IMR-90 (cell line): ENCODE results near the gene AP1S1. TPM values are rescaled to one million over a fixed set of nuclear protein-coding genes. Genes with fewer than 3 reads are reported as not detected.
A peak's percentile ranks its signal among the peaks of the same experiment; 100 is the strongest.

ENCODE experiments used
- BHLHE40 ChIP-seq: fragments of 150-350 bp; IDR thresholded peaks from 2 replicates; pipeline ENCODE4 v1.6.1; 2016; ENCODE audit warnings: mild to moderate bottlenecking, low read depth, low read length
- CEBPB ChIP-seq: IDR thresholded peaks from 2 replicates; pipeline ENCODE4 v1.6.1; 2012; ENCODE audit warnings: low read depth, low read length, improper control_type of control experiment
- MXI1 ChIP-seq: IDR thresholded peaks from 2 replicates; pipeline ENCODE4 v1.6.1; 2012; ENCODE audit warnings: low read depth, mild to moderate bottlenecking, low read length, moderate library complexity, borderline replicate concordance
- polyA plus RNA-seq, 3 experiments: library from polyadenylated mRNA; depleted of rRNA; stranded (reverse); fragments of >200 nt; gene quantifications; 2 replicates each; pipeline ENCODE4 v1.2.3, GENCODE V29; 2012; ENCODE audit warnings: low replicate concordance in 1 of 3
- total RNA-seq: library from RNA; depleted of rRNA; stranded (reverse); fragments of >200 nt; gene quantifications from 2 replicates; pipeline ENCODE4 v1.2.3, GENCODE V29; 2012

The AP1S1 gene
- total and polyA plus RNA-seq, 2 of the 4 experiments (the other 2 are of a cell fraction): 187 to 295 TPM

DNA sequence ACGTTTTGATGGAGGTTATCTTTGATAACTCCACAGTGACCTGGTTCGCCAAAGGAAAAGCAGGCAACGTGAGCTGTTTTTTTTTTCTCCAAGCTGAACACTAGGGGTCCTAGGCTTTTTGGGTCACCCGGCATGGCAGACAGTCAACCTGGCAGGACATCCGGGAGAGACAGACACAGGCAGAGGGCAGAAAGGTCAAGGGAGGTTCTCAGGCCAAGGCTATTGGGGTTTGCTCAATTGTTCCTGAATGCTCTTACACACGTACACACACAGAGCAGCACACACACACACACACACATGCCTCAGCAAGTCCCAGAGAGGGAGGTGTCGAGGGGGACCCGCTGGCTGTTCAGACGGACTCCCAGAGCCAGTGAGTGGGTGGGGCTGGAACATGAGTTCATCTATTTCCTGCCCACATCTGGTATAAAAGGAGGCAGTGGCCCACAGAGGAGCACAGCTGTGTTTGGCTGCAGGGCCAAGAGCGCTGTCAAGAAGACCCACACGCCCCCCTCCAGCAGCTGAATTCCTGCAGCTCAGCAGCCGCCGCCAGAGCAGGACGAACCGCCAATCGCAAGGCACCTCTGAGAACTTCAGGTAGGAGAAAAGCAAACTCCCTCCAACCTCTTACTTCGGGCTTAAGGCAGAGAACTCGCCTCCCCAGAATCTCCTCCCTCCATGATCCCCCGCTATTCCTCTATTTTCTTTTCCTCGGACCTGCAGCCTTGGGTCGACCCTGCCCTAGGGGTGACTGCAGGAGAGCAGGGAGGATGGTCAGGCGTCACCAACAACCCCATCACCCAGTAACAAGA is 27.4 kb upstream of the AP1S1 start, which contains the start of gene SERPINE1 (continued):
- TF ChIP-seq MXI1: peak; percentile 70; the same call in 1 of the 2 replicates
- peak; percentile 66; the same call in 1 of the 2 replicates for TF ChIP-seq CEBPB
- peak; percentile 44; the same call in 1 of the 2 replicates for TF ChIP-seq BHLHE40
